Left lobe of liver (tissue), 2 donors: ENCODE results near the gene C1orf74. TPM values are rescaled to one million over a fixed set of nuclear protein-coding genes. Genes with fewer than 3 reads are reported as not detected.
"Not testable (repeated sequence)": the region's sequence is repeated elsewhere in the genome, so short reads cannot be mapped to it uniquely, and the experiment has no call there.

Experiments
- ATAC-seq: fragments of 200-7000 bp; cut with Tn5 transposase; one replicate; pipeline ENCODE4 v1.9.1; 2020; ENCODE audit warnings: mild to moderate bottlenecking, moderate library complexity
- DNase-seq: peaks from one replicate; pipeline ENCODE4 v3.0.0-alpha.2; 2020; ENCODE audit warnings: low spot score
- total RNA-seq: library from RNA; stranded (reverse); gene quantifications from one replicate; pipeline ENCODE4 v1.2.1, GENCODE V29; 2021
- donor health status: DM: no; HTN: no; CAD: no; lungs with moderate emphysema.
- donor health status: DM: no; HTN: yes; CAD: no.

Gene C1orf74
- total RNA-seq, 1 donor from 2014 or later, result 1.3 TPM

DNA sequence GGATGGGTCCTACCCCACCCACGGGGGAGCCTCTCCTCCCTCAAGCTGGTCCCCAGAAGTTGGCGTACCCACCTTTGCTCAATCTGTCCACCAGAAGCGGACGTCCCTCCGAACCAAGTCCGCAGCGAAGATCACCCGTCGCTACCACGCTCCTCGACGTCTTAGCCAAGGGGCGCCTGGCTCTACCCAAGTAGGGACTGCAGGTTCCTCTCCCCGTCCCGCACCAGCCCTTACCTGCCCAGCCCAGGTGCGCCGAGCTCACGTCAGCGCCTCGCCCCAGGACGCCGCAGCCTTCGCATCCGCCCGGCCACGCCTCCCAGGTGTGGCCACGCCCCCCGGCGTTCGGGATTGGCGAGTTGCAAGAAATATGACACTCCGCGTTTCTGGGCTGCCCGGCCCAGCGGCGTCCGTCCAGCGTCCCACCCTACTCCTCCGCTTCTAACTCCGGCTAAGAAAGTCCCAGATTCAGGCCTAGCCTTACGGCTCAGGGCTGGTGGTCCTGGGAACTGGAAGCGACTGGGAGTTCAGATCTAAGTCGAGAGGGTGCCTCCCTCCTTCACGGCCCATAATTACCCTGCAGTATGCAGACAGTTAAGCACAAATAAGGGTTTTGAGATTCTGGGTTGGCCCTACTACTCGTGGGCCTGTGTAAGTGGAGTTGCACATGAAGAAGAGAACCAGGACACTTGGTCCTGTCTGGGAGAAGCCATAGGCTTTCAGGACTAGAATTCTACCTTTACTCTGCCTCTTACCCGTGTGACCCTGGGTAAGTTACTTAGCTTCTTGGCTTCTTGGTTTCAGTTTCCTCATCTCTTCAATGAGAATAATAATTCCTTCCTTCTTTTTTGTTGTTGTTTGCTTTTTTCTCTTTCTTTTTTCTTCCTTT is 21.8 kb upstream of the C1orf74 start, which contains the start of gene IRF6:
Gene IRF6 (minus strand): TSS at position 268 of the 886 bp plus-strand sequence. CDS start 4,729 bp downstream, outside the sequence.
- DNase-seq (peak; percentile 95), ATAC-seq (peak; percentile 82)

DNA sequence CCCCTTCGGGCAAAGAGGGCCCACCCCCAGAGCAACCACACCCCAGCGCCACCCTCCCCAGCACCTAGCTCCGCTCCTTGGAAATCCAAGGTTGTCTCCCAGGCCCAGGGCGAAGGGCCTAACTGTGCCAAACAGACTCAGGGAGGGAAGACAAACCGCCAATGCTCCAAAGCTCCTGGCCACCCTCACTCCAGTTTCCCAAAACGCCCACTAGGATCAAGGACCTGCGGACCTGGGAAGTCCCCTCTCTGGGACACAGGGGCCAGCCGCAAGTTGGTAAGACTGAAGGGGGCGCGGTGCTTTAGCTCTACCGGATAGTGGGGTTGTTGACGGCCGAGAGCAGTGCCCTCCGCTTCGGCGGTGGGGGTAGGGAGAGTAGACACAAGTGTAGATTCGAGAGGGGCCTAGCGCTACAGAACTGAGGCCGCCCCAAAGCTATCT is 21.0 kb upstream of the C1orf74 start:
- no peak for DNase-seq
- no peak for ATAC-seq

DNA sequence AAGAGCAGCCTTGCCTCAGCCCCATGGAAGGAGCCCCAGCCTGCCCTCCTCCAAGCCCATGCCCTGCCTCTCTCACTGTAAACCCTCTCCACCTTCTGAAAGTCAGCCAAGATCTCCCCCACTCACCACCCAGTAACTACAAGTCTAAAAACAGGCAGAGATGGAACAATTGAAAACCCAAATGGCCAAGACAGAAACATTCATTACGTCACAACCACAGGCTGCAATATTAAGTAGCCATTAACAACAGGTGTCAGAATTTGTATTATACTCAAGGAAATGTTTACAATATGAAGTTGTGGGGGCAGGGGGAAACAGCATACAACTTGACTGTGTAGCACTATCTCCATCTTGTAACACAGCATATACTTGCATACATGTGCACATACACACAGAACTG is 19.2 kb upstream of the C1orf74 start:
- DNase-seq (no peak), ATAC-seq (no peak)

DNA sequence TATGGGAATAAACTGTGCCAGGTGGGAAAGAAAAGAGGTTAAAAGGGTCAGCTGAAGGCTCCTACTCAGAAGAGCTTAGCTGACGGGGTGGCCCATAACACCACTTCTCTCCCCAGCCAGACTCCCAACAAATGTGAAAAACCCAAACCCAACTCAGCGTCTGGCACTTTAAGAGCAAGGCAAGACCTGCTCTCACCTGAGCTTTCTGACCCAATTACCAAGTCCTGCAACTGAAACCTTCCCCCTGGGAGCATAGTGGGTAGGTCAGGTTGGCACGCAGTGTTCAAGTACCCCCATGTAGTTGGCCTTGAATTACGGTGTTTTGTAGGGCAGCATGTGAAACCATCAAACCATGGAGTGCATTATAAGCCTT is 18.4 kb upstream of the C1orf74 start:
- ATAC-seq, result no peak
- DNase-seq, result no peak

DNA sequence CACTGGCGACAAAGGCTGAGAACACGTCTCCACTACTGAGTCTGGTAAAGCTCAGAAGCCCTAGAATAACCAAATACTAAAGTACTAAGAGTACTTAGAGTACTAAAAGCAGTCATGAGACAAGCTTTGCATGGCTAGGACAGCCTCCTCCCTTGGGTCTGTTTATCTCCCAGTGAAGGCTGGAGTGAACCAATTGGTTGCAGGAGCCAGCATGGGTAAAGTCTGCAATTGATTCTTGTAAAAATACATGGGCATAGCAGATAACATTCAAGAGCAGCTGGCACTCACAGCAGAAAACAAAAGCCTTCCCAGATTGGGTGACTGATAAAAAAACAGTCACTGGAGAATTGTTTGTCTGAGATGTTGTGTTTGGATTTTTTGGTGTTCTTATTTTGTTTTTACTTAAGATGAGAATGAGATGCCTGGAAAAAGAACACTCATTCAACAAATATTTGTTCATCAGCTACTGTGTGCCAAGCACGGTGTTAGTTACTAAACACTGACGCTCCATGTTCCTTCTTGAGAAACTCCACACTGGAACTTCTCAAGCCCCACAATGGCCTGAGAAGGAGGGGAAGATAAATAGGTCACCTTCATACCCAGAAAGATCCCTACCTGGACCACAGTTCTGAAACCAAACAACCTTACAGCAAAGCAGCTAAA is 17.9 kb upstream of the C1orf74 start:
- DNase-seq (peak; percentile 76), ATAC-seq (peak; percentile 65)

DNA sequence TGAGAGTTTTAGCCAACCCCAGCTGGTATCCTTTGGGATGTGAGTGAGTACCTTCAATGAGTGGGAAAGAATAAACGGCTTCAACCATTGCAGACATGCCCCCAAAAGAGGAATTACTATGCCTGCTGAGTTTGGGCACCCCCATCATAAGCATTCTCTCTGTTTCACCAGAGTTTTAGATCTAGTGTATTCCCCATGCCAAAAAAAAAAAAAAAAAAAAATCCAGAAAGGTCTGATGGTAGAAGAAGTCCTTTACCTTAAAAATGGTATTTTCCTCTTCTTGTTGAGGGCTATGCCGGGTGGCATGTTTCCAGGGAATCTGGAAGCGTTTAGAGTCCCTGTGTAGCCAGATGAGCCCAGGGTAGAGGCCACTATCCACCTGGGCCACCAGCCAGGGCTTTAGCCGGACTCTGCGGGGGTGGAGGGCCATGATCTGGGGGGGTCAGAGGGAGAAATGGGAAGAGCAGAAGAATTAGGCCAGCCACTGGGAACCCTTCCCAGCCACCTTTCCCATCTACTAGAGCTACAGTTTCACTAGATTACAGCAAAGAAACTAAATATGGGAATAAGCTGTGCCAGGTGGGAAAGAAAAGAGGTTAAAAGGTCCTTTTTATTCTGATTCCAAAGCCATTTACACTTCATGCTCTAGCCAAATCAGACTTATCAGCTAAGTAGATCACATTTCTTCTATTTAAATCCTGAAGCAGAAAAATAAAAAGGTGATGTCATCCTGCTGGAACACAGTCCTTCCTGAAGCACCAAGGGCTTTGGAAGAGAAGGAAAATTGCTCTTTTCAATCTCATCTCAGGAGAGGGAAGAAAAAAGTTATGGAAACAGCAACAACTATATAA is 16.9 kb upstream of the C1orf74 start:
- DNase-seq, result peak; percentile 97
- ATAC-seq, result peak; percentile 78

DNA sequence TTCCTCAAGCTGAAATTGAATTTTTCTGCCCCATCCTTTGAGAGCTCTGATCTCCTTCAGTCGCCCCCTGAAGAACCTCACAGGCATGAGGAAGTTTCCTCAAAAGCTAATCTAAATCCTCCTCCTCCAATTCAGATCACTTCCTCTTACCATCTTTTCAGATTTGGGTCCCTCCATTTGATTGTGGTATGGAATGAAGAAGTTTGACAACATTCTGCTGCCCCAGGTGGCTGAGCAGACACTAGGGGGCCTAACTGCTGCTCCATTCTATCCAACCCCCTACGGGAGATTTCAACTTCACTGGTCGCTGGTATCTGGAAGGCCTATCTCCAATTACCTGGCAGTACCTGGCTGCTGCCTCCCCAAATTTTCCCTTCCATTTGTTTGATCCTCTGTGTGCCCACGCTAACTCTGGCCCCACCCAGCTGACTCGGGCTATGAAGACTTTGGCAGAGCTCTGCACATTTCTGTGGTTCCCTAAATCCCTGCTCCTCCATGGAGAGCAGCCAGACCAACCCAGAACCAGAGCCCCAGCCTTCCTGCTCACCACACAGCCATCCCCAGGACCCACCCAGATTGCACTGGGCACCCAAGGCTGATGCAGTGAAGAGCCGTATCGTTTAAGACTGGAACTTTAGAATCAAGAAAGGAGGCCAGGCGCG is 13.8 kb upstream of the C1orf74 start:
- ATAC-seq, result no peak
- no peak for DNase-seq

DNA sequence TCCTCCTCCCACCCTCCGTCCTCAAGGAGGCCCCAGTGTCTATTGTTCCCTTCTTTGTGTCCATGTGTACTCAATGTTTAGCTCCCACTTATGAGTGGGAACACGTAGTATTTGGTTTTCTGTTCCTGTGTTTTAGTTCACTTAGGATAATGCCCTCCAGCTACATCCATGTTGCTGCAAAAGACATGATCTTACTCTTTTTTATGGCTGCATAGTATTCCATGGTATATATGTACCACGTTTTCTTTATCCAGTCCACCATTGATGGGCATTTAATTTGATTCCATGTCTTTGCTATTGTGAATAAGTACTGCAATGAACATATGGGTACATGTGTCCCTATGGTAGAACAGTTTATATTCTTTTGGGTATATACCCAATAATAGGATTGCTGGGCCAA is 9.4 kb upstream of the C1orf74 start:
- not testable (repeated sequence) for ATAC-seq, DNase-seq

DNA sequence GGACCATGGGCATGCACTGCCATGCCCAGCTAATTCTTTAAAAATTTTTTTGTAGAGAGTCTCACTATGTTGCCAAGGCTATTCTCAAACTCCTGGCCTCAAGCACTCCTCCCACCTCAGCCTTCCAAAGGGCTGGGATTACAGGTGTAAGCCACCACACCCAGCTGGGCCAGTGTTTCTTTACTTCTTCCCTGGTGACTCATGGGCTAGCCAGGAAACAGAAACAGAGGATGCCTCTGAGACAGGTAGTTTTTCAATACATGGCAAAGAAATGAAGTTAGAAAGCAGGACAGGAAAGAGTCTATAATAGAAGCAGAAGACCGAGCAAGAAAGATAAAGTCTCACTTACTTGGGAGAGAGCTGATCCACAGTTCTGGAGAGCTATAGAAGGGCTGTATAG is 7.6 kb upstream of the C1orf74 start:
- DNase-seq (no peak), ATAC-seq (no peak)

DNA sequence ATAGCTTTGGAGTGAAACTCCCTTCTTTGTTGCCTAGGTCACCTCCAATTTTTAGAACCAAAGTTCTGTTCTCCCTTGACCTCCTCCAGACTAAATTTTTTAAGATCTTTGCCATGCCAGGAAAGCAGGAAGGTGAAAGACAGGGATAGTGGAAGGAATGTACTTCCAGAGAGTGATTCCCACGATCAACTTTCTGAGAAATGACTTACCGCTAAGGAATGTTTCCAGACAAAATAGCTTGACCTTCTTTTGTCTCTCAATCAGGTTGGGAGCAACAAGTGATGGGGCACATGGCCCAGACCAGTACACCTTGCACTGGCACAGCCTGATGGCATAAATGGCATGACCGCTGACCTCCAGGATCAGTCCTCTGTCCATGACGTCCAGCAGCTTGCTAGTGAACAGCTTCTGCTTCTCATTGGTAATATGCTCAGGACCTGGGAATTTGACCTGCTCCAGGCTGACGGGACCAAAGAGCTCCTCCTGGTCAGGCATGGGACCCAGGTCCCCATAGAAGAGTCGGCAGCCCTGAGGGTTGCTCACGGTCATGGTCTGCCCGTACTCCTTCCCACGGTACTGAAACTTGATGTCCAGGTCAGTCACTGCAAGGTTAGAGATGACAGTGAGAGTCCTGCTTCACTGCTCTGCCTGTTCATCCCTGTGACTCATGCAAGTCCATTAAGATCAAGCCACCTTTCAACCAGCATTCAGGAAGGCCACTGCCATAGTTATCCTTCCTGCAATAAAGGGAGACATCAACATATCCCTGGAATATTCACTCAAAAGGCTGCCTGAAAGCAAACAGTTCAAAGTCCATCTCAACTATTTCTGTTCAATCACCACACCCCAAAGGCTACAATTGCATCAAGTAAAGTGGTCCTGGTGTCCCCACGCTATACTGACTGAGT is 6.2 kb upstream of the C1orf74 start:
- no peak for DNase-seq
- ATAC-seq, result peak; percentile 58

DNA sequence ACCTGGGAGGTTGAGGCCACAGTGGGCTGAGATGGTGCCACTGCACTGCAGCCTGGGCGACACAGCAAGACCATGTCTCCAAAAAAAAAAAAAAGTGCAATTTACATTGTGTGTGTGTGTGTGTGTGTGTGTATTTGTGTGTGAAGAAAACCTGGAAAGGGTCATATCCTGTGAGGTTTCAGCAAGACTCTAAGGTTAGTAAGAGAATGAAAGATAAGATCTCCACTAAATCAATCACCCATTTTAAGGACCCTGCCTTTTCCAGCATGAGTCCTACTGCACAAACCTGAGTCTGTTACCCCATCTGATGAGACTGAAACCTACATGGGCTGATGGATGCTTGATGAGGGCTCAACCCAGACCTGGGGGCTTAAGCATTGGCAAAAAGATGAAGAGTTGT is 4.9 kb upstream of the C1orf74 start:
- no peak for DNase-seq
- ATAC-seq, result no peak

DNA sequence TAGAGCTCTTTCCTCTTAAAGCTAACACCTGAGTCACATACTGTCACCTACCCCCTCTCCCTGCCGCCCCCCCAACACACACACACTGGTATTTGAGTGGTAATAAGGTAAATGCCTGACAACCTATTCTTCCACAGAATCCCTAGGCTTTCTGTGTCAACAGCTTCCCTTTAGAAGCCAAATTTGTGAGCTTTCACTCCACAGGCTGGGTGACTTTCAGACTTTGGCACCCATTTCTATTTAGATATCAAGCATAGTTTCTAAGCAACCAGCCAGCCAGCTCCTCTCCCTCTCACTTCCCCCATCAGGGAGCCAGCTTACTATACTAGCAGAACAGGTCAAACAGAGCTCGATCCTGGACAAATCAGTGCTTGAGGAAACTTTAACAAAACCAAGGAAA is 3.2 kb upstream of the C1orf74 start:
- ATAC-seq (peak; percentile 77), DNase-seq (peak; percentile 77)

DNA sequence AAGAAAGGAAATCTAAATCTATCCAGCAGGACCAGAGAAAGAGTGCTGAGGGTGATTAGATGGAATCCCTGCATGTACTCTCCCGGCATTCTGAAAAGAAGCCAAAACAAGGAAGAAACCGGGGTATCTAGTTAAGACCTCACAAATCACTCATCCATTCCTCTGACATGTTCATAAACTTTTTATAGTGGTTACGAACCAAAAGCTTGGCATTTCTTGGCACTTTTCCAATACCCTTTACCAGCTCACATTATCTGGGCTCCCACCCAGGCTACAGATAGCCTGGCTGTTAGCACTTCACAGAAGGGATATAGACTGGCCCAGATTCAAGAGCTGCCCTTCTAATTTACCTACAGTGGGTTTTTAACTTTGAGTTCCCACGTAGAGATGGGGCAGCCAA is 1.8 kb upstream of the C1orf74 start:
- DNase-seq, result no peak
- ATAC-seq, result no peak

DNA sequence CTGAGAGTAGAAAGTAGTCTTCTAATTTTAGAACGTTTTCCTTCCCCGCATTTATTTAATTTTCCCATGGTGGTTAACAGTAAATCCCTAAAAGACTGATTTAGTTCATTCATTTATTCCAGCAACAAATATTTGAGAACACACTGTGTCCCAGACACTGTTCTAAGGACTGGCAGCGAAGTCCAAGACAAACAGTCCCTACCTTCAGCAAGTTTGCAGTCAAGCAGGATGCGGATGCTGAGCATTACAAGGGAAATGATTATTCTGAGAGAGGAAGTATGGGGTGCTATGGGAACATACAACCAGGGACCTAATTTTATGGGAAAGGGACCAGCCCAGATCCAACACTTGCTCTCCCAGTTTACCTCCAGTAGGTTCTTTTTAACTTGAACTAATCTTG is 1.2 kb upstream of the C1orf74 start:
- ATAC-seq (no peak), DNase-seq (no peak)

DNA sequence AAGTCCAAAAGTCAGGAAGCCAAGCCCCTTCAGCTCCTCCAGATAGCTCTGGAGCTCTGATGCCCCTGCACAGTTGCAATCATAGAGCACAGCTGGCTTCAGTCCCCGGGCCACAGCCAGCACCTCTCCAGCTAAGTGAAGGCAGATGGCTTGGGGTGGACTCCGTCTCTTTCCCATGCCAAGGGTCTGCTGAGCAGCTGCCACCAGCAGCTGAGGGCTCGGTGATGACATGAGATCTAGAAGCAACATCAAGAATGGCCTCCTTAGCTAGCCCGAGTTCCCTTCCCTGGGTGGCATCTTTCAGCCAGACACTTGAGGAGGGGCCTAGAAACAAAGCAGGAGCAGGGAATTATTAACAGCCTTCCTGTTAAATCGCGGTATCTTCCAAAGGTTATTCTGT is 973 bp downstream of the C1orf74 start:
- no peak for DNase-seq
- ATAC-seq, result no peak

DNA sequence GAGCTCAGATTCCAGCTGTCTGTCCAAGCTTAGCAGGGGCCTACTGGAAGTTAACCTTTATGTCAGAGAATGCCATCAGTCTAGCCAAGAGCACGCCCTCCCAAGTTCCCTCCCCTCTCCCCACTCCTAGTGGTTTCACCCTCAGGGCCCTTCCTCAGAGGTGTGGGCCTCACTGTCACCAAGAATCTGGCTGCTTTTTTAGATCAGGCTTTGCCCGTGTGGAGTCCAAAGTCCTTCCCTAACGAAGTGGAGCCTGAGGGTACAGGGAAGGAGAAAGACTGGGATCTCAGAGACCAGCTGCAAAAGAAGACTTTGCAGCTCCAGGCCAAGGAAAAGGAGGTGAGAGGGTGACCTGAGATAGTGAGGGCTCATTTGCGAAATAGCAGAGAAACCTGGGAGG is 4.1 kb downstream of the C1orf74 start:
- no peak for DNase-seq
- ATAC-seq, result peak; percentile 14

DNA sequence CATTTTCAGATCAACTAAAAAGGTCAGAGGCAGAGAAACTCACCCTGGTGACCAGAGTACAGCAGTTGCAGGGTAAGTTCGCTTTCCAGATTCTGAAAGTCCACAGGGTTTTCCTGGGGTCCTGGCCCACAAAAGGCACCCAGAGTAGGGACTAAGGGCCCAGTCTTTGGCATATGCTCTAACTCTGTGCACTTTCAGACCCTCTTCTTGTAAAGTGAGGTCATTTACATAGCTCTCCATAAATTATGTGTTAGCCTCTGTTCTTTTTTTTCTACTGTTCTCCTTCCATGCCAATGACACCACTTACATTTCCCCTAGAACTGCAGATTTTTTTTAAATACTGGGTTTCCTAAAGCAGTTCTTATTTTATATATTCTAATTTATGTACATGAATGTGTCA is 6.3 kb downstream of the C1orf74 start:
- no peak for ATAC-seq
- DNase-seq, result no peak

DNA sequence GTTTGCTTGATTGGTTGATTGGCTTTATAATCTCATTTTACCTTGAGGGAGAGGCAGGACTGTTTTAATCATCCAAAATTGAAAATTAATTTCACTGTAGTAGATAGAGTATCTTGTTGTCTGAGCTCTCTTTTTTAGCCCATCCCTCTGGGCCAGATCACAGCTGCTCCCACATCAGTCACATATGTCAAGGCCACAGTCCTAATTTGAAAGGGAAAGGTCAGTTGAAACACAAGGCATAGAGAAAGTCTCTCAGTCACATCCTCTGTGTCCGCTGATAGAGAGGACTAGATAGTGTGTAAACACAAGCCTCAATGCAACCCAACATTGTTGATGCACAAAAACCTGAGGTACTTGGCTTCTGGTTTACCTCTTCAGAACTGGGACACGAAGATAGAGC is 6.8 kb downstream of the C1orf74 start:
- no peak for ATAC-seq
- no peak for DNase-seq

DNA sequence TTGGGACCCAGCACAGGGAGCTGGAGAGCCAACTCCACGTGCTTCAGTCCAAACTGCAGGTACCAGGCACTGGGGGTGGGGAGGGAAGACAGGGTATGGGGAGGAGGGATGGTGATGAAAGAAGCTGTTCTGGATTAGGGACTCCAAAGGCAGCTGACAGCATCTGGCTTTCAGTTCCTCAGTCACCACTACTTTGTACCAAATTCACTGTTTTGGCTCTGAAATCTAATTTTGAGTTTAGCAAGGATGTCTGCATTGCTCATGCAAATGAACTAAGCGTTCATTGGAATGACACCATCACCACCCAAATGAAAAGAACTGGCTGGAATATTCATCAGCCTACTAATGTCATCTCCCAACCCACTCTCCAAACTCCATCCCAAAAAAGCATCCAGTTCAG is 8.7 kb downstream of the C1orf74 start:
- DNase-seq (no peak), ATAC-seq (no peak)

DNA sequence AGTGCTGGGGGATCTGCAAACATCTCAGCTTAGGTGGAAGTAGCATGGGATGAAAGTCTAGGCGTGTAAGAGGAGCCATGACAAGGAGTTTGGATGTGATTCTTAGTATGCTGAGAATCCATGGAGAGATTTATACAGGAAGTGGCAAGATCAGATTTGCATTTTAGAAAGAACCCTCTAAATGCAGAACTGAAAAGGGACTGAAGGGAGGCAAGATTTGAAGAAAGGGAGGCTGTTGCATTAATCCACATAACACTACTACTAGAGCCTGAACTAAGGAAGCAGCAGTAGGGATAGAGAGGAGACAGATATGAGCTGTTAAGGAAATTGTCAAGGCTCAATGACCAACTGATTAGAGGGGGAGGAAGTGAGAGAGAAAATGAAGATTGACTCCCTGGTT is 9.8 kb downstream of the C1orf74 start:
- DNase-seq, result no peak
- no peak for ATAC-seq
